H9 (cell line): ENCODE data around the gene LIMS2. TPM values are rescaled to one million over a fixed set of nuclear protein-coding genes. Genes with fewer than 3 reads are reported as not detected.

Experiments
- DNase-seq: peaks from one replicate; pipeline ENCODE4 v3.0.0-alpha.2; 2017
- H2AFZ ChIP-seq: one replicate; pipeline ENCODE4 v1.6.1; 2013; ENCODE audit warnings: mild to moderate bottlenecking, low read length, control low read depth, moderate library complexity
- H2AK5ac ChIP-seq: 2 replicates; pipeline ENCODE4 v1.6.1; 2013; ENCODE audit warnings: low read length, control low read depth, mixed read lengths; ENCODE audit not compliant: insufficient read length
- H2BK120ac ChIP-seq: one replicate; pipeline ENCODE4 v1.6.1; 2013; ENCODE audit warnings: low read depth, mild to moderate bottlenecking, low read length, control low read depth, inconsistent platforms; ENCODE audit not compliant: poor library complexity, severe bottlenecking
- H2BK12ac ChIP-seq: 2 replicates; pipeline ENCODE4 v1.6.1; 2013; ENCODE audit warnings: low read length, control low read depth, mixed read lengths, low read depth; ENCODE audit not compliant: insufficient read length
- H2BK15ac ChIP-seq: 2 replicates; pipeline ENCODE4 v1.6.1; 2013; ENCODE audit warnings: low read depth, low read length, control low read depth
- H2BK20ac ChIP-seq: one replicate; pipeline ENCODE4 v1.6.1; 2013; ENCODE audit warnings: low read depth, mild to moderate bottlenecking, low read length, control low read depth, inconsistent platforms; ENCODE audit not compliant: poor library complexity, severe bottlenecking
- H2BK5ac ChIP-seq: 2 replicates; pipeline ENCODE4 v1.6.1; 2013; ENCODE audit warnings: low read length, control low read depth, mixed read lengths; ENCODE audit not compliant: insufficient read length
- H3K14ac ChIP-seq: 2 replicates; pipeline ENCODE4 v1.6.1; 2013; ENCODE audit warnings: low read length, control low read depth; ENCODE audit not compliant: insufficient read depth
- H3K18ac ChIP-seq: 2 replicates; pipeline ENCODE4 v1.6.1; 2013; ENCODE audit warnings: low read depth, mild to moderate bottlenecking, mixed read lengths, low read length, control low read depth; ENCODE audit not compliant: insufficient read length
- H3K23ac ChIP-seq: 2 replicates; pipeline ENCODE4 v1.6.1; 2013; ENCODE audit warnings: low read length, control low read depth, mixed read lengths, low read depth; ENCODE audit not compliant: insufficient read length
- H3K23me2 ChIP-seq: 2 replicates; pipeline ENCODE4 v1.6.1; 2013; ENCODE audit warnings: low read depth, mild to moderate bottlenecking, mixed read lengths, low read length, control low read depth; ENCODE audit not compliant: insufficient read length, poor library complexity, severe bottlenecking
- H3K27ac ChIP-seq: 2 replicates; pipeline ENCODE4 v1.5.1; 2013; ENCODE audit warnings: low read length, control low read depth, mixed read lengths, low read depth; ENCODE audit not compliant: insufficient read length
- H3K27me3 ChIP-seq: 2 replicates; pipeline ENCODE4 v1.6.1; 2013; ENCODE audit warnings: low read length, control low read depth, inconsistent platforms; ENCODE audit not compliant: insufficient read depth
- H3K4ac ChIP-seq: 2 replicates; pipeline ENCODE4 v1.6.1; 2013; ENCODE audit warnings: low read depth, mild to moderate bottlenecking, control low read depth, inconsistent platforms, low read length, moderate library complexity
- H3K4me1 ChIP-seq: 2 replicates; pipeline ENCODE4 v1.6.1; 2013; ENCODE audit warnings: low read length, control low read depth, inconsistent platforms; ENCODE audit not compliant: insufficient read depth
- H3K4me2 ChIP-seq: 2 replicates; pipeline ENCODE4 v1.6.1; 2013; ENCODE audit warnings: low read length, control low read depth, mixed read lengths; ENCODE audit not compliant: insufficient read length, insufficient read depth
- H3K56ac ChIP-seq: 2 replicates; pipeline ENCODE4 v1.6.1; 2013; ENCODE audit warnings: low read depth, mild to moderate bottlenecking, mixed read lengths, low read length, control low read depth; ENCODE audit not compliant: insufficient read length
- H3K79me1 ChIP-seq: 2 replicates; pipeline ENCODE4 v1.6.1; 2013; ENCODE audit warnings: low read depth, mild to moderate bottlenecking, moderate library complexity, low read length, control low read depth, inconsistent platforms; ENCODE audit not compliant: insufficient read depth, poor library complexity, severe bottlenecking
- H3K79me2 ChIP-seq: 2 replicates; pipeline ENCODE4 v1.6.1; 2013; ENCODE audit warnings: low read length, control low read depth, inconsistent platforms; ENCODE audit not compliant: insufficient read depth
- H3K9ac ChIP-seq: 2 replicates; pipeline ENCODE4 v1.6.1; 2013; ENCODE audit warnings: low read length, control low read depth, mixed read lengths; ENCODE audit not compliant: insufficient read length; ENCODE audit errors: extremely low read depth
- H3K9me3 ChIP-seq: one replicate; pipeline ENCODE4 v1.6.1; 2013; ENCODE audit warnings: low read depth, low read length, inconsistent platforms; ENCODE audit not compliant: control insufficient read depth
- H3T11ph ChIP-seq: one replicate; pipeline ENCODE4 v1.6.1; 2013; ENCODE audit warnings: mild to moderate bottlenecking, low read length, control low read depth, inconsistent platforms
- H4K20me1 ChIP-seq: one replicate; pipeline ENCODE4 v1.6.1; 2013; ENCODE audit not compliant: control insufficient read depth, insufficient read length, insufficient read depth
- H4K5ac ChIP-seq: 2 replicates; pipeline ENCODE4 v1.6.1; 2013; ENCODE audit warnings: low read depth, mild to moderate bottlenecking, mixed read lengths, low read length, control low read depth; ENCODE audit not compliant: insufficient read length
- H4K8ac ChIP-seq: replicated peaks from 2 replicates; pipeline ENCODE4 v1.6.1; 2013; ENCODE audit warnings: low read length, control low read depth, mixed read lengths, low read depth; ENCODE audit not compliant: insufficient read length
- H4K91ac ChIP-seq: 2 replicates; pipeline ENCODE4 v1.6.1; 2013; ENCODE audit warnings: low read depth, mild to moderate bottlenecking, moderate library complexity, mixed read lengths, low read length, control low read depth; ENCODE audit not compliant: insufficient read length
- H3K27ac Mint-ChIP-seq, 3 experiments: 2 replicates in 2 of 3; 3 replicates in 1 of 3; pipeline ENCODE4 v1.8.0; 2020 to 2021; ENCODE audit warnings: mixed read lengths in 3 of 3, mild to moderate bottlenecking in 1 of 3, moderate library complexity in 1 of 3
- H3K27me3 Mint-ChIP-seq: 2 replicates; pipeline ENCODE4 v1.8.0; 2021; ENCODE audit warnings: low read depth, mild to moderate bottlenecking, moderate library complexity, mixed read lengths
- H3K36me3 Mint-ChIP-seq, 3 experiments: 2 replicates in 2 of 3; 3 replicates in 1 of 3; pipeline ENCODE4 v1.8.0; 2020 to 2021; ENCODE audit warnings: low read depth in 3 of 3, mixed read lengths in 3 of 3; ENCODE audit not compliant: insufficient read depth in 1 of 3
- H3K4me1 Mint-ChIP-seq, 2 experiments: 2 replicates each; pipeline ENCODE4 v1.8.0; 2020; ENCODE audit warnings: mixed read lengths in 2 of 2
- H3K4me3 Mint-ChIP-seq, 2 experiments: 2 replicates in 1 of 2; 3 replicates in 1 of 2; pipeline ENCODE4 v1.8.0; 2020 to 2021; ENCODE audit warnings: mild to moderate bottlenecking in 2 of 2, mixed read lengths in 2 of 2, moderate library complexity in 1 of 2
- H3K9me3 Mint-ChIP-seq, 2 experiments: 2 replicates in 1 of 2; 3 replicates in 1 of 2; pipeline ENCODE4 v1.8.0; 2020; ENCODE audit warnings: mild to moderate bottlenecking in 2 of 2, mixed read lengths in 2 of 2, moderate library complexity in 1 of 2
- WGBS: extraction: QIAGEN DNeasy Blood & Tissue Kit; methylation state at CpG from one replicate; pipeline ENCODE4 v1.1.7; 2013; ENCODE audit warnings: missing lambda C conversion rate, low lambda C conversion rate, mixed read lengths; ENCODE audit not compliant: insufficient read length; ENCODE audit errors: extremely low coverage; 5-methylcytosine and 5-hydroxymethylcytosine counted together
- total RNA-seq: library from RNA; stranded (reverse); gene quantifications from 2 replicates; pipeline ENCODE4 v1.2.1, GENCODE V29; 2021
- TF ChIP-seq, protein P1 (sequence below): fragments of 200-600 bp; sonication (generic); conservative IDR thresholded peaks from 3 replicates; pipeline ENCODE4 v1.8.0; 2021; ENCODE audit warnings: antibody characterized with exemption, mild to moderate bottlenecking

LIMS2 gene
- total RNA-seq, 1 experiment from 2014 or later, result 5.9 TPM

DNA sequence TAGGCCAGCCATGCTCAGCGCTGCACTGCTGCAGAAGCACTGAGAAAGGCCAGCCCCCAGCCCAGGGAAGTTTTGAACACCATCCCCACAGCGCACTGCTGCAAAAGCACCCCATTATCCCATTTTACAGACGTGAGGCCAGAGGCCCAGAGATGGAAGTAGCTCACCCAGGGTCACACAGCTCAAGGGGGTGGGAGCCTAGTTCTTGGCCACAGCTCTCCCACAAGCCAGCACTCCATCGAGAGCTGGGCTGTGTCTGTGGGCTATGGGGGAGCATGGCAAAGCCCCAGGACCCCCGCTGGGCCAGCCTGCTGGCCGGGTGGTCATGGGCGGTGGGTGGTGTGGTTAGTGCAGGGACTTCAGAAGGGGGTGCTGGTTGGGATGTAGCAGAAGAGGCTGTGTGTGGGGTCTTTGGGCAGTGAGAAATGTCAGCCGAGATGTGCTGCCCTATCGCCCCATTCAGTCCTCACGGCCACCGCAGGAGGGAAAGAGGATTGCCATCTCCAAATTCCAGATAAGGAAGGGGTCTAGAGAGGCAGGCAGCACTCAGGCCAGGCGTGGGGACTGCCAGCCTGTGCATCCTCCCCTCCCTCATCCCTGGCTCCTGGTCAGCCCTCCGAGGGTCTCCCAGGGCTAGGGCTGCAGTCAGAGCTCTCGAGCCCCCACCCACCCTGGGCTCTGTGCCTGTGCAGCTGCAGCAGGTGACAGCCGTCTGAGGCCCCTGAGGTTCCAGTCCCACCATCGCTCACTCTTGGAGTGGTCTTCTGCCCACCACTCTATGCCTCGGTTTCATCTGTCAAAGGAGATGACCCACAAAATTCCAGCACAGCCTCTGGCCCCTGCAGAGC is 46.3 kb downstream of the LIMS2 start:
- Histone ChIP-seq H2BK15ac (no peak overlapping the region), H3K4ac (no peak overlapping the region), H4K20me1 (no peaks in the 10 kb centered on the region), H2AK5ac (no peak overlapping the region), H4K8ac (no peak overlapping the region), H4K5ac (no peak overlapping the region), H3K4me1 (no peaks in the 10 kb centered on the region), H3K14ac (no peak overlapping the region; the same call in 1 of the 2 replicates), H3K56ac (no peak overlapping the region), H2BK20ac (no peak overlapping the region), H3K4me2 (no peak overlapping the region), H3K79me1 (no peaks in the 10 kb centered on the region), H2BK5ac (no peak overlapping the region), H2AFZ (no peak overlapping the region), H3K79me2 (no peaks in the 10 kb centered on the region), H3K27ac (no peak overlapping the region), H3K9ac (no peak overlapping the region), H2BK120ac (no peak overlapping the region), H3K23me2 (no peaks in the 10 kb centered on the region), H3T11ph (no peak overlapping the region), H3K9me3 (no peaks in the 10 kb centered on the region), H3K27me3 (no peaks in the 10 kb centered on the region), H4K91ac (no peak overlapping the region), H2BK12ac (no peak overlapping the region), H3K23ac (no peak overlapping the region), H3K18ac (no peak overlapping the region)
- Mint-ChIP-seq H3K27me3 (no peaks in the 10 kb centered on the region; the same call in 1 of the 2 replicates), H3K36me3 (no peaks in the 10 kb centered on the region), H3K9me3 (no peaks in the 10 kb centered on the region), H3K27ac (no peak overlapping the region), H3K4me3 (no peak overlapping the region), H3K4me1 (peaks cover 0 to 4% of the 10 kb centered on the region in 2 experiments; a peak in 2 of 4 replicates)
- TF ChIP-seq, protein P1, sequence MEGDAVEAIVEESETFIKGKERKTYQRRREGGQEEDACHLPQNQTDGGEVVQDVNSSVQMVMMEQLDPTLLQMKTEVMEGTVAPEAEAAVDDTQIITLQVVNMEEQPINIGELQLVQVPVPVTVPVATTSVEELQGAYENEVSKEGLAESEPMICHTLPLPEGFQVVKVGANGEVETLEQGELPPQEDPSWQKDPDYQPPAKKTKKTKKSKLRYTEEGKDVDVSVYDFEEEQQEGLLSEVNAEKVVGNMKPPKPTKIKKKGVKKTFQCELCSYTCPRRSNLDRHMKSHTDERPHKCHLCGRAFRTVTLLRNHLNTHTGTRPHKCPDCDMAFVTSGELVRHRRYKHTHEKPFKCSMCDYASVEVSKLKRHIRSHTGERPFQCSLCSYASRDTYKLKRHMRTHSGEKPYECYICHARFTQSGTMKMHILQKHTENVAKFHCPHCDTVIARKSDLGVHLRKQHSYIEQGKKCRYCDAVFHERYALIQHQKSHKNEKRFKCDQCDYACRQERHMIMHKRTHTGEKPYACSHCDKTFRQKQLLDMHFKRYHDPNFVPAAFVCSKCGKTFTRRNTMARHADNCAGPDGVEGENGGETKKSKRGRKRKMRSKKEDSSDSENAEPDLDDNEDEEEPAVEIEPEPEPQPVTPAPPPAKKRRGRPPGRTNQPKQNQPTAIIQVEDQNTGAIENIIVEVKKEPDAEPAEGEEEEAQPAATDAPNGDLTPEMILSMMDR, result no peak
- WGBS, result no CpG with 5 or more reads among the region's 17 CpGs
- no peak for DNase-seq
